HepG2 (cell line): ENCODE measurements around the gene JMJD8. TPM values are rescaled to one million over a fixed set of nuclear protein-coding genes. Genes with fewer than 3 reads are reported as not detected.

Source experiments
- AHR ChIP-seq: IDR thresholded peaks from 2 replicates; pipeline ENCODE4 v1.6.1; 2018; ENCODE audit warnings: missing genetic modification reagents, missing compliant biosample characterization
- AKNA ChIP-seq: sonication (generic); formaldehyde crosslinking; IDR thresholded peaks from 2 replicates; pipeline ENCODE4 v1.4.0; 2020; ENCODE audit warnings: missing genetic modification reagents, borderline replicate concordance
- CEBPZ ChIP-seq: IDR thresholded peaks from 2 replicates; pipeline ENCODE4 v1.6.1; 2012; ENCODE audit warnings: low read length, improper control_type of control experiment
- CENPBD1 ChIP-seq: sonication (generic); formaldehyde crosslinking; IDR thresholded peaks from 2 replicates; pipeline ENCODE4 v1.8.0; 2022; ENCODE audit warnings: missing genetic modification reagents, low read depth, mild to moderate bottlenecking, borderline replicate concordance
- CREM ChIP-seq, 2 experiments: sonication (generic) in 1 of 2; formaldehyde crosslinking in 1 of 2; IDR thresholded peaks; 2 replicates each; pipeline versions ENCODE4 v1.4.0 to v1.6.1; 2016 to 2020; ENCODE audit warnings: antibody characterized with exemption in 1 of 2, mild to moderate bottlenecking in 1 of 2, missing genetic modification reagents in 1 of 2
- DRAP1 ChIP-seq: IDR thresholded peaks from 2 replicates; pipeline ENCODE4 v1.6.1; 2016; ENCODE audit warnings: missing genetic modification reagents, missing compliant biosample characterization
- IRX3 ChIP-seq: sonication (generic); formaldehyde crosslinking; IDR thresholded peaks from 2 replicates; pipeline ENCODE4 v1.8.1; 2023; ENCODE audit warnings: mild to moderate bottlenecking, low read depth, missing genetic modification reagents, borderline replicate concordance
- KDM2A ChIP-seq: sonication (generic); formaldehyde crosslinking; IDR thresholded peaks from 2 replicates; pipeline ENCODE4 v1.4.0; 2020; ENCODE audit warnings: low read depth, missing genetic modification reagents, borderline replicate concordance
- RCOR2 ChIP-seq: IDR thresholded peaks from 2 replicates; pipeline ENCODE4 v1.6.1; 2016; ENCODE audit warnings: missing biosample characterization, missing genetic modification reagents
- SOX13 ChIP-seq, 3 experiments: fragments of 450-650 bp in 1 of 3; sonication (generic) in 1 of 3; formaldehyde crosslinking in 1 of 3; IDR thresholded peaks in 2 of 3; conservative IDR thresholded peaks in 1 of 3; 2 replicates each; pipeline versions ENCODE4 v1.5.0 to v1.6.1; 2016 to 2020; ENCODE audit warnings: antibody characterized with exemption in 1 of 3, mild to moderate bottlenecking in 1 of 3, missing compliant biosample characterization in 1 of 3, missing genetic modification reagents in 1 of 3, moderate library complexity in 1 of 3
- THAP11 ChIP-seq: IDR thresholded peaks from 2 replicates; pipeline ENCODE4 v1.6.1; 2016; ENCODE audit warnings: missing biosample characterization, missing genetic modification reagents
- ZBTB46 ChIP-seq: sonication (generic); formaldehyde crosslinking; IDR thresholded peaks from 2 replicates; pipeline ENCODE4 v1.4.0; 2020; ENCODE audit warnings: mild to moderate bottlenecking, missing genetic modification reagents, borderline replicate concordance
- ZKSCAN1 ChIP-seq: fragments of 150-350 bp; IDR thresholded peaks from 2 replicates; pipeline ENCODE4 v1.6.1; 2014; ENCODE audit warnings: low read length
- ZNF3 ChIP-seq: IDR thresholded peaks from 2 replicates; pipeline ENCODE4 v1.7.0; 2017; ENCODE audit warnings: inconsistent platforms
- ZNF33B ChIP-seq: sonication (generic); formaldehyde crosslinking; IDR thresholded peaks from 2 replicates; pipeline ENCODE4 v1.5.1; 2020; ENCODE audit warnings: mild to moderate bottlenecking, missing genetic modification reagents
- ZNF567 ChIP-seq: sonication (generic); formaldehyde crosslinking; IDR thresholded peaks from 2 replicates; pipeline ENCODE4 v1.8.1; 2023; ENCODE audit warnings: mild to moderate bottlenecking, missing genetic modification reagents, borderline replicate concordance
- polyA plus RNA-seq, 8 experiments: library from polyadenylated mRNA; depleted of rRNA in 3 of 8; stranded (reverse) in 7 of 8; unstranded in 1 of 8; fragments of >200 nt; fragmentation: Illumina TruSeq in 4 of 8; extraction: Trizol in 4 of 8; gene quantifications; 2 replicates each; pipeline versions ENCODE4 v1.2.1 to v1.2.3, GENCODE V29; 2011 to 2016; ENCODE audit warnings: low read depth in 4 of 8, missing spikeins in 1 of 8, mixed read lengths in 1 of 8; ENCODE audit not compliant: insufficient read depth in 1 of 8
- total RNA-seq, 5 experiments: library from RNA; depleted of rRNA; stranded (reverse); fragments of >200 nt; fragmentation: Illumina TruSeq; extraction: Trizol; gene quantifications; 2 replicates each; pipeline ENCODE4 v1.2.3, GENCODE V29; 2016; ENCODE audit warnings: low read depth in 1 of 5

Gene JMJD8
- total and polyA plus RNA-seq, 2 of the 13 experiments (the other 11 are each of a cell fraction or from before 2014, with no cell fraction given), result 2.6 to 11.8 TPM

GRCh38 chr16:636206-637080 lies 47.7 kb downstream of the JMJD8 start, which contains the start of gene METTL26 (continued):
- TF ChIP-seq ZNF33B (CRISPR knock-in tag), result no peak; the same call in 1 of the 2 replicates
- peak; percentile 78; the same call in 1 of the 2 replicates for TF ChIP-seq IRX3 (CRISPR knock-in tag)
- TF ChIP-seq ZNF3 (CRISPR knock-in tag), result no peak
- peak; percentile 83 for TF ChIP-seq CREM (IDR thresholded peaks at IDR 0.05)
- no peak for TF ChIP-seq CREM (CRISPR knock-in tag; IDR thresholded peaks at IDR 0.05)
- no peak for TF ChIP-seq RCOR2 (CRISPR knock-in tag)
- no peak for TF ChIP-seq CENPBD1 (CRISPR knock-in tag)
- no peak for TF ChIP-seq ZBTB46 (CRISPR knock-in tag)
- TF ChIP-seq AHR, result no peak; the same call in 1 of the 2 replicates
- TF ChIP-seq SOX13 (IDR thresholded peaks at IDR 0.05), result no peak
- no peak for TF ChIP-seq SOX13 (CRISPR knock-in tag; conservative IDR thresholded peaks at IDR 0.05 in 1 of 2, IDR thresholded peaks at IDR 0.05 in 1 of 2)
- no peak for TF ChIP-seq ZKSCAN1
- TF ChIP-seq CEBPZ, result no peak
- TF ChIP-seq THAP11 (CRISPR knock-in tag), result peak; percentile 100
- peak; percentile 54 for TF ChIP-seq KDM2A (CRISPR knock-in tag)
- no peak for TF ChIP-seq ZNF567 (CRISPR knock-in tag)
- peak; percentile 82 for TF ChIP-seq DRAP1 (CRISPR knock-in tag)
- no peak for TF ChIP-seq AKNA (CRISPR knock-in tag)
